Transverse colon (tissue), 4 donors: ENCODE measurements around the gene PXT1.

ENCODE experiments used
- CTCF ChIP-seq, 5 experiments: fragments of 200-600 bp in 3 of 5; fragments of 450-650 bp in 2 of 5; sonication (generic) in 3 of 5; IDR thresholded peaks; 1 replicate in 2 of 5; 2 replicates in 3 of 5; pipeline ENCODE4 v1.5.1; 2016 to 2017; ENCODE audit warnings: antibody characterized with exemption in 5 of 5, inconsistent platforms in 3 of 5, mild to moderate bottlenecking in 2 of 5, moderate library complexity in 1 of 5
- POLR2AphosphoS5 ChIP-seq, 3 donors: sonication (generic); formaldehyde crosslinking; IDR thresholded peaks; one replicate each; pipeline ENCODE4 v1.6.1; 2016; ENCODE audit warnings: antibody characterized with exemption in 3 of 3

DNA sequence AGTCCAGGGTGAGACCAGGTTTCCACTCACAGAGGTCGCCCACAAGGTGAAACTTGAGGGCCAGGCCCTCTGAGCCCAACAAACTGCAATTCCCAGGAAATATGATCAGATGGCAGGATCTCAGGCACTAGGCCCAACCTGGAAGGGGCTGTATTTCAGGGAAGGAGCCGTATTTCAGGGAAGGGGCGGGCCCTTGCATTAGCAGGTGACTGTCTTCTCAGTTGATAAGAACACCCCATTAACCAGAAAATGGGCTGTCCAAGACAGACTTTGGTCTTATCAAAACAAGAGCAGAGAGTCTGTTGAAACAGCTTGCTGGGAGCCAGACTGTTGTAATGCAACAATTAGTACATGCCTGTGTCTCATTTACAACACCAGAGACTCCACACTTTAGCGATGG lies 95.0 kb downstream of the PXT1 start:
- TF ChIP-seq CTCF (IDR thresholded peaks at IDR 0.05) = no peak
- TF ChIP-seq POLR2AphosphoS5 (IDR thresholded peaks at IDR 0.05) = no peak
